Measurements from ENCODE around the gene GATA5. TPM values are rescaled to one million over a fixed set of nuclear protein-coding genes. Genes with fewer than 3 reads are reported as not detected.

The GATA5 gene
- total and polyA plus RNA-seq, 9 donors: 0.08 to 5.5 (median 0.92) TPM; not detected in 2

DNA sequence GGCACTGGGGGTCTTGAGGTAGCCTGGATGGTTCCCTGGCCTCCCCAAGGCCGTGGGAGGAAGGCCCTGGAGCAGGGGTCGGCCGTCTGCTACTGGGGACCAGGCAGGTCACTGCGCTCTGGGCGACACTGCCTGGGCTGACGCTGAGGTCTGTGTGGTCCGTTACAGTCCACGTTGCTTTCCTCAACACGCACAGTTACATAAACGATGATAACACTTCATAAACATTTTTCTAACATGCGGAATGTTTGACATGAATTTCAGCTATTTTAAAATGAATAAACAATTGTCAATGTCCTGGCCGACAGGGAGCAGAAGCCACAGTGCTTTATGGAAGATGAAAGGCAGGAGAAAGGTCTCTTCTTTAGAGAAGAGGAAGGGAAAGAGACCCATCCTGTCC lies 38.3 kb downstream of the GATA5 start:
- no peak overlapping the region for H3K27ac ChIP-seq
- DNase-seq: no peak
- H3K4me3 ChIP-seq: no peak overlapping the region
- TF ChIP-seq POLR2A (IDR thresholded peaks at IDR 0.05): no peak
- TF ChIP-seq, protein P1, sequence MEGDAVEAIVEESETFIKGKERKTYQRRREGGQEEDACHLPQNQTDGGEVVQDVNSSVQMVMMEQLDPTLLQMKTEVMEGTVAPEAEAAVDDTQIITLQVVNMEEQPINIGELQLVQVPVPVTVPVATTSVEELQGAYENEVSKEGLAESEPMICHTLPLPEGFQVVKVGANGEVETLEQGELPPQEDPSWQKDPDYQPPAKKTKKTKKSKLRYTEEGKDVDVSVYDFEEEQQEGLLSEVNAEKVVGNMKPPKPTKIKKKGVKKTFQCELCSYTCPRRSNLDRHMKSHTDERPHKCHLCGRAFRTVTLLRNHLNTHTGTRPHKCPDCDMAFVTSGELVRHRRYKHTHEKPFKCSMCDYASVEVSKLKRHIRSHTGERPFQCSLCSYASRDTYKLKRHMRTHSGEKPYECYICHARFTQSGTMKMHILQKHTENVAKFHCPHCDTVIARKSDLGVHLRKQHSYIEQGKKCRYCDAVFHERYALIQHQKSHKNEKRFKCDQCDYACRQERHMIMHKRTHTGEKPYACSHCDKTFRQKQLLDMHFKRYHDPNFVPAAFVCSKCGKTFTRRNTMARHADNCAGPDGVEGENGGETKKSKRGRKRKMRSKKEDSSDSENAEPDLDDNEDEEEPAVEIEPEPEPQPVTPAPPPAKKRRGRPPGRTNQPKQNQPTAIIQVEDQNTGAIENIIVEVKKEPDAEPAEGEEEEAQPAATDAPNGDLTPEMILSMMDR (IDR thresholded peaks at IDR 0.05): no peak
- no peak for TF ChIP-seq EP300 (IDR thresholded peaks at IDR 0.05)
- no peaks in the 10 kb centered on the region for H3K9me3 ChIP-seq
- H3K36me3 ChIP-seq: no peaks in the 10 kb centered on the region
- no peaks in the 10 kb centered on the region for H3K27me3 ChIP-seq
- no peaks in the 10 kb centered on the region for H3K4me1 ChIP-seq (ENCODE audit: insufficient read depth)
- 12 to 52% (median 14%) methylated on average over 12 of the region's 12 CpGs for WGBS, 3 donors
- intact Hi-C loops (cut with DNase I): no loop called here

GRCh38 chr20:62436692-62437091 lies 39.1 kb downstream of the GATA5 start:
- Histone ChIP-seq H3K4me1 (ENCODE audit: insufficient read depth) (no peaks in the 10 kb centered on the region), H3K4me3 (no peak overlapping the region), H3K9me3 (no peaks in the 10 kb centered on the region), H3K27ac (no peak overlapping the region), H3K36me3 (no peaks in the 10 kb centered on the region), H3K27me3 (no peaks in the 10 kb centered on the region)
- 85 to 90% (median 90%) methylated on average over 3 of the region's 3 CpGs for WGBS, 3 donors
- no peak for DNase-seq
- TF ChIP-seq POLR2A (IDR thresholded peaks at IDR 0.05): no peak
- no peak for TF ChIP-seq EP300 (IDR thresholded peaks at IDR 0.05)
- TF ChIP-seq, protein P1 (IDR thresholded peaks at IDR 0.05): no peak
- intact Hi-C loops (cut with DNase I): no loop called here

- H3K4me3 ChIP-seq: no peak overlapping the region
- intact Hi-C loops (cut with DNase I): no loop called here
- no peak for DNase-seq
- no peaks in the 10 kb centered on the region for H3K9me3 ChIP-seq
- 44 to 61% (median 55%) methylated on average over 32 of the region's 32 CpGs for WGBS, 3 donors
- no peak overlapping the region for H3K27ac ChIP-seq
- TF ChIP-seq POLR2A (IDR thresholded peaks at IDR 0.05) (no peak), EP300 (IDR thresholded peaks at IDR 0.05) (no peak)
- TF ChIP-seq, protein P1 (IDR thresholded peaks at IDR 0.05): no peak
- H3K4me1 ChIP-seq (ENCODE audit: insufficient read depth): no peaks in the 10 kb centered on the region
- H3K27me3 ChIP-seq: no peaks in the 10 kb centered on the region
- no peaks in the 10 kb centered on the region for H3K36me3 ChIP-seq
Measured at GRCh38 chr20:62433658-62434497, 41.9 kb downstream of the GATA5 start.

DNA sequence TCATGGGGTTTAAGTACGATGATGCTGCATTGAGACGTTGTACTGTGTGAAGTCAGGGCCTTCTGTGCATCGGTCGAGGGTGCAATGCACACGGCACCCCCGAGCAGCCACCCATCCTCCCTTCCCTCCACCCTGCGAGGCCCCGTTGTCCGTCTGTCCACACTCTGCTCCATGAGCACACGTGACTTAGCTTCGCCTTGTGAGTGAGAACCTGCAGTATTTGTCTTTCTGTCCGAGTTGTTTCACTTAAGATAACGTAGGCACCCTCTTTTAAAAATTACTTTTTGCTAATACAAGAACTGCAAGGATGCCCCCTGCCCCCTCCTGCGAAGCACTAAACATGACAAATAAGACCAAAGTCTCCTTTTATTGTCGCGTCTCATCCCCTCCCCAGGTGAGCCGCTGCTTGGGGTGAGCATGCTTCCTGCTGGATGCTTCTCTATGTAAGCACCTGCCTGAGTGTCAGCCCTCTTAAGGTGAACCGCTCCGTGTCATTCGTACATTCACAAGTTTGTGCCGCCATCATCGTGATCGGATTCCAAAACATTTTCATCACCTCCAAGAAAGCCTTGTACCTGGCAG lies 44.8 kb downstream of the GATA5 start:
- intact Hi-C loops (cut with DNase I): no loop called here
- 71 to 82% (median 75%) methylated on average over 23 of the region's 23 CpGs for WGBS, 3 donors

More for the DNA sequence above, 44.8 kb downstream of the GATA5 start:
- no peak overlapping the region for H3K27ac ChIP-seq
- H3K4me1 ChIP-seq (ENCODE audit: insufficient read depth): no peaks in the 10 kb centered on the region
- TF ChIP-seq, protein P1 (IDR thresholded peaks at IDR 0.05): no peak
- TF ChIP-seq POLR2A (IDR thresholded peaks at IDR 0.05) (no peak), EP300 (IDR thresholded peaks at IDR 0.05) (no peak)
- no peak overlapping the region for H3K4me3 ChIP-seq
- H3K9me3 ChIP-seq: no peaks in the 10 kb centered on the region
- no peaks in the 10 kb centered on the region for H3K36me3 ChIP-seq
- H3K27me3 ChIP-seq: no peaks in the 10 kb centered on the region
- no peak for DNase-seq

Measured in ovary (tissue), 9 donors.